AG04449 (cell line): ENCODE measurements around the gene TEX51.

Experiments used
- CTCF ChIA-PET: fragments of 350-600 bp; formaldehyde crosslinking; extraction: SDS; loops from one replicate; lab custom pipeline; 2021; ENCODE audit warnings: antibody characterized with exemption; lab: Yijun Ruan, JAX
- POLR2A ChIA-PET: fragments of 400-600, 350-600 bp; formaldehyde crosslinking; extraction: SDS; loops from one replicate; lab custom pipeline; 2020; ENCODE audit warnings: antibody characterized with exemption, inconsistent platforms; lab: Yijun Ruan, JAX
- DNase-seq: peaks from one replicate; pipeline ENCODE4 v3.0.0-alpha.2; 2010; ENCODE audit warnings: low read depth, low spot score
- H3K4me3 ChIP-seq: 2 replicates; pipeline ENCODE4 v1.5.1; 2011; ENCODE audit warnings: low read depth, mild to moderate bottlenecking, control low read depth, low read length
- CTCF ChIP-seq: IDR thresholded peaks from one replicate; pipeline ENCODE4 v1.5.1; 2011; ENCODE audit warnings: mild to moderate bottlenecking, moderate library complexity, low read length, control low read depth, inconsistent platforms; ENCODE audit not compliant: insufficient read depth; ENCODE audit errors: missing control alignments

TEX51 gene

GRCh38 chr2:126879348-126880298, 19.1 kb upstream of the TEX51 start:
- DNase-seq: no peak
- ChIA-PET POLR2A (no interaction called here), CTCF (no interaction called here)
- no peak for TF ChIP-seq CTCF
- no peak overlapping the region for H3K4me3 ChIP-seq

GRCh38 chr2:126880324-126880723, 18.4 kb upstream of the TEX51 start:
- no peak overlapping the region for H3K4me3 ChIP-seq
- ChIA-PET CTCF (no interaction called here), POLR2A (no interaction called here)
- no peak for DNase-seq
- TF ChIP-seq CTCF: no peak

GRCh38 chr2:126880817-126881216, 17.9 kb upstream of the TEX51 start:
- H3K4me3 ChIP-seq: no peak overlapping the region
- ChIA-PET POLR2A (no interaction called here), CTCF (no interaction called here)
- no peak for DNase-seq
- TF ChIP-seq CTCF: no peak

- TF ChIP-seq CTCF: no peak
- ChIA-PET CTCF (no interaction called here), POLR2A (no interaction called here)
- no peak overlapping the region for H3K4me3 ChIP-seq
- DNase-seq: no peak
Measured at GRCh38 chr2:126881591-126881990, 17.1 kb upstream of the TEX51 start.

GRCh38 chr2:126882181-126882580, 16.5 kb upstream of the TEX51 start:
- POLR2A ChIA-PET: no interaction called here
- no peak overlapping the region for H3K4me3 ChIP-seq
- no peak for DNase-seq
- no peak for TF ChIP-seq CTCF
- CTCF ChIA-PET: no interaction called here

- ChIA-PET CTCF (no interaction called here), POLR2A (no interaction called here)
- TF ChIP-seq CTCF: no peak
- no peak overlapping the region for H3K4me3 ChIP-seq
- DNase-seq: no peak
Measured at GRCh38 chr2:126882736-126883665, 15.7 kb upstream of the TEX51 start.
